GM12878 (cell line): ENCODE data around the gene PHACTR3.

Experiments
- EGR1 ChIP-seq, 2 experiments: IDR thresholded peaks; 1 replicate in 1 of 2; 2 replicates in 1 of 2; pipeline ENCODE4 v1.6.1; 2011 to 2012; ENCODE audit warnings: low read depth in 2 of 2, low read length in 2 of 2, borderline replicate concordance in 1 of 2, mild to moderate bottlenecking in 1 of 2, moderate library complexity in 1 of 2
- EP300 ChIP-seq, 2 experiments: fragments of 150-350 bp in 1 of 2; IDR thresholded peaks; 2 replicates each; pipeline ENCODE4 v1.6.1; 2011 to 2012; ENCODE audit warnings: low read depth in 2 of 2, low read length in 2 of 2, borderline replicate concordance in 1 of 2, improper control_type of control experiment in 1 of 2, inconsistent platforms in 1 of 2; ENCODE audit not compliant: control insufficient read depth in 1 of 2
- ETV6 ChIP-seq, 2 experiments: fragments of 450-650 bp in 1 of 2; IDR thresholded peaks in 1 of 2; conservative IDR thresholded peaks in 1 of 2; 2 replicates each; pipeline ENCODE4 v1.6.1; 2014; ENCODE audit warnings: antibody characterized with exemption in 1 of 2, borderline replicate concordance in 1 of 2, low read depth in 1 of 2, mild to moderate bottlenecking in 1 of 2, moderate library complexity in 1 of 2
- EZH2 ChIP-seq: IDR thresholded peaks from 2 replicates; pipeline ENCODE4 v1.6.1; 2012; ENCODE audit warnings: low read depth, mild to moderate bottlenecking, control low read depth, inconsistent platforms, low read length, borderline replicate concordance; ENCODE audit not compliant: control insufficient read depth
- HDGF ChIP-seq: fragments of 450-650 bp; IDR thresholded peaks from 2 replicates; pipeline ENCODE4 v1.6.1; 2016; ENCODE audit warnings: antibody characterized with exemption
- RAD21 ChIP-seq: IDR thresholded peaks from 2 replicates; pipeline ENCODE4 v1.6.1; 2011; ENCODE audit warnings: mild to moderate bottlenecking, low read depth, low read length, moderate library complexity; ENCODE audit not compliant: insufficient read depth
- TBL1XR1 ChIP-seq: IDR thresholded peaks from 2 replicates; pipeline ENCODE4 v1.6.1; 2012; ENCODE audit warnings: low read depth, low read length, improper control_type of control experiment
- ZNF384 ChIP-seq: IDR thresholded peaks from 2 replicates; pipeline ENCODE4 v1.6.1; 2012; ENCODE audit warnings: low read depth, mild to moderate bottlenecking, low read length, improper control_type of control experiment, borderline replicate concordance
- TF ChIP-seq, protein P1 (sequence below), 3 experiments: IDR thresholded peaks in 2 of 3; conservative IDR thresholded peaks in 1 of 3; 2 replicates each; pipeline ENCODE4 v1.5.1; 2011; ENCODE audit warnings: low read depth in 3 of 3, low read length in 3 of 3, mild to moderate bottlenecking in 3 of 3, control low read depth in 2 of 3, moderate library complexity in 2 of 3, inconsistent platforms in 1 of 3, mixed read lengths in 1 of 3; ENCODE audit not compliant: control insufficient read depth in 2 of 3, insufficient read depth in 1 of 3; ENCODE audit errors: extremely low read depth in 1 of 3
- TF ChIP-seq, protein P2 (sequence below): IDR thresholded peaks from 2 replicates; pipeline ENCODE4 v1.6.1; 2012; ENCODE audit warnings: low read length, inconsistent platforms

DNA sequence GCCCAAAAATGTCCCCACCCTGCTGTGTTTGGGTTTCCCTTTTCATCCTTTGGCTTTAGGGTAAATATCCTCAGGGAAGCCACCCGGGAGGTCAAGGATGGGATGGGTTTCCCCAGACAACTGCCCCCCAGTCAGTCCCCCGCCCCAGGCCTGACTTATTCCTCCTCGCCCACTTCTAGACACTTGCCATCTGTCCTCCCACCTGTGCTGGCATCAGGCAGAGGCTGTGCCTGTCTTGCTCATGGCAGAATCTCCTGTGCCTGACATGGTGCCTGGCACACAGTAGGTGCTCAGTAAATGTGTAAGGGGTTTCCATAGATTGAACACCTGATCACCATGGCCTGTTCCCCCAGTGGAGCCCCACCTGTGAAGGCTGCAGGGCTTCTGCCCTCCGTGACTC is 141.8 kb downstream of the PHACTR3 start:
- TF ChIP-seq EGR1 (IDR thresholded peaks at IDR 0.05; ENCODE audit: borderline replicate concordance in 1 of 2, low read depth in 2 of 2, low read length in 2 of 2) (no peak), HDGF (no peak), EZH2 (no peak), ETV6 (conservative IDR thresholded peaks at IDR 0.05 in 1 of 2, IDR thresholded peaks at IDR 0.05 in 1 of 2; ENCODE audit: borderline replicate concordance in 1 of 2, low read depth in 1 of 2) (no peak), EP300 (IDR thresholded peaks at IDR 0.05; ENCODE audit: borderline replicate concordance in 1 of 2, control insufficient read depth in 1 of 2, low read depth in 2 of 2, low read length in 2 of 2) (no peak), RAD21 (no peak), TBL1XR1 (no peak), ZNF384 (no peak)
- TF ChIP-seq, protein P1, sequence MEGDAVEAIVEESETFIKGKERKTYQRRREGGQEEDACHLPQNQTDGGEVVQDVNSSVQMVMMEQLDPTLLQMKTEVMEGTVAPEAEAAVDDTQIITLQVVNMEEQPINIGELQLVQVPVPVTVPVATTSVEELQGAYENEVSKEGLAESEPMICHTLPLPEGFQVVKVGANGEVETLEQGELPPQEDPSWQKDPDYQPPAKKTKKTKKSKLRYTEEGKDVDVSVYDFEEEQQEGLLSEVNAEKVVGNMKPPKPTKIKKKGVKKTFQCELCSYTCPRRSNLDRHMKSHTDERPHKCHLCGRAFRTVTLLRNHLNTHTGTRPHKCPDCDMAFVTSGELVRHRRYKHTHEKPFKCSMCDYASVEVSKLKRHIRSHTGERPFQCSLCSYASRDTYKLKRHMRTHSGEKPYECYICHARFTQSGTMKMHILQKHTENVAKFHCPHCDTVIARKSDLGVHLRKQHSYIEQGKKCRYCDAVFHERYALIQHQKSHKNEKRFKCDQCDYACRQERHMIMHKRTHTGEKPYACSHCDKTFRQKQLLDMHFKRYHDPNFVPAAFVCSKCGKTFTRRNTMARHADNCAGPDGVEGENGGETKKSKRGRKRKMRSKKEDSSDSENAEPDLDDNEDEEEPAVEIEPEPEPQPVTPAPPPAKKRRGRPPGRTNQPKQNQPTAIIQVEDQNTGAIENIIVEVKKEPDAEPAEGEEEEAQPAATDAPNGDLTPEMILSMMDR (IDR thresholded peaks at IDR 0.05 in 2 of 3, conservative IDR thresholded peaks at IDR 0.05 in 1 of 3; ENCODE audit: control insufficient read depth in 2 of 3, extremely low read depth in 1 of 3, insufficient read depth in 1 of 3, low read depth in 3 of 3, low read length in 3 of 3) = no peak
- TF ChIP-seq, protein P2, sequence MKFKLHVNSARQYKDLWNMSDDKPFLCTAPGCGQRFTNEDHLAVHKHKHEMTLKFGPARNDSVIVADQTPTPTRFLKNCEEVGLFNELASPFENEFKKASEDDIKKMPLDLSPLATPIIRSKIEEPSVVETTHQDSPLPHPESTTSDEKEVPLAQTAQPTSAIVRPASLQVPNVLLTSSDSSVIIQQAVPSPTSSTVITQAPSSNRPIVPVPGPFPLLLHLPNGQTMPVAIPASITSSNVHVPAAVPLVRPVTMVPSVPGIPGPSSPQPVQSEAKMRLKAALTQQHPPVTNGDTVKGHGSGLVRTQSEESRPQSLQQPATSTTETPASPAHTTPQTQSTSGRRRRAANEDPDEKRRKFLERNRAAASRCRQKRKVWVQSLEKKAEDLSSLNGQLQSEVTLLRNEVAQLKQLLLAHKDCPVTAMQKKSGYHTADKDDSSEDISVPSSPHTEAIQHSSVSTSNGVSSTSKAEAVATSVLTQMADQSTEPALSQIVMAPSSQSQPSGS = no peak
